ENCODE results near the gene TTC28. TPM values are rescaled to one million over a fixed set of nuclear protein-coding genes. Genes with fewer than 3 reads are reported as not detected.

Gene TTC28
- total and polyA plus RNA-seq, 10 of the 15 experiments (the other 5 are each of a cell fraction or from before 2014, with no cell fraction given), result 0.15 to 8.4 (median 1.4) TPM

- no peaks in the 10 kb centered on the region for H3K27me3 ChIP-seq (replicated peaks in 1 of 2; ENCODE audit: control insufficient read depth in 2 of 2, insufficient read depth in 2 of 2, low read length in 1 of 2)
- BruUV-seq (replicated peaks), result no TSS peak
- DNase-seq (ENCODE audit: low read depth, low spot score), result no peak
- H3K4me3 ChIP-seq, result no peak overlapping the region
- H3K27ac ChIP-seq (ENCODE audit: control insufficient read depth, insufficient read depth), result no peak overlapping the region
- no peak overlapping the region for H3K4me2 ChIP-seq (ENCODE audit: control insufficient read depth, insufficient read depth)
- H3K4me1 ChIP-seq (ENCODE audit: control insufficient read depth, insufficient read depth, low read length), result no peaks in the 10 kb centered on the region
- no peaks in the 10 kb centered on the region for H3K9me3 ChIP-seq (replicated peaks; ENCODE audit: control insufficient read depth, insufficient read depth, low read length)
- ChIA-PET RAD21 (ENCODE audit: unreplicated experiment) (no interaction called here), POLR2A (no interaction called here), CTCF (no interaction called here), SMC1A (ENCODE audit: uncharacterized antibody, unreplicated experiment) (no interaction called here)
- H3K36me3 ChIP-seq (ENCODE audit: control insufficient read depth in 2 of 2, insufficient read depth in 2 of 2, low read length in 1 of 2), result no peaks in the 10 kb centered on the region
- ATAC-seq, result no peak
- in situ Hi-C loops (cut with MboI), result no loop called here
- H4K20me1 ChIP-seq (ENCODE audit: control insufficient read depth, insufficient read depth), result no peaks in the 10 kb centered on the region
- H2AFZ ChIP-seq (ENCODE audit: control insufficient read depth, low read depth, low read length), result no peak overlapping the region
- no peak for TF ChIP-seq ZNF24 (IDR thresholded peaks at IDR 0.05)
- TF ChIP-seq, protein P1, sequence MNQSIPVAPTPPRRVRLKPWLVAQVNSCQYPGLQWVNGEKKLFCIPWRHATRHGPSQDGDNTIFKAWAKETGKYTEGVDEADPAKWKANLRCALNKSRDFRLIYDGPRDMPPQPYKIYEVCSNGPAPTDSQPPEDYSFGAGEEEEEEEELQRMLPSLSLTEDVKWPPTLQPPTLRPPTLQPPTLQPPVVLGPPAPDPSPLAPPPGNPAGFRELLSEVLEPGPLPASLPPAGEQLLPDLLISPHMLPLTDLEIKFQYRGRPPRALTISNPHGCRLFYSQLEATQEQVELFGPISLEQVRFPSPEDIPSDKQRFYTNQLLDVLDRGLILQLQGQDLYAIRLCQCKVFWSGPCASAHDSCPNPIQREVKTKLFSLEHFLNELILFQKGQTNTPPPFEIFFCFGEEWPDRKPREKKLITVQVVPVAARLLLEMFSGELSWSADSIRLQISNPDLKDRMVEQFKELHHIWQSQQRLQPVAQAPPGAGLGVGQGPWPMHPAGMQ (IDR thresholded peaks at IDR 0.05; ENCODE audit: borderline replicate concordance), result no peak
- TF ChIP-seq MEF2A (IDR thresholded peaks at IDR 0.05; ENCODE audit: insufficient read depth, low read depth, low read length), result no peak
- no peak for FAIRE-seq
- intact Hi-C loops (cut with micrococcal nuclease; ENCODE audit: unreplicated experiment), result no loop called here
- no peak overlapping the region for H3K9ac ChIP-seq (ENCODE audit: control insufficient read depth, insufficient read depth, low read length)
- H3K79me2 ChIP-seq (ENCODE audit: control insufficient read depth, insufficient read depth, low read length), result no peaks in the 10 kb centered on the region
Observed at GRCh38 chr22:28507896-28508295, 171.7 kb downstream of the TTC28 start.

- no peak for DNase-seq (ENCODE audit: low read depth, low spot score)
- H2AFZ ChIP-seq (ENCODE audit: control insufficient read depth, low read depth, low read length), result no peak overlapping the region
- H3K36me3 ChIP-seq (ENCODE audit: control insufficient read depth in 2 of 2, insufficient read depth in 2 of 2, low read length in 1 of 2), result no peaks in the 10 kb centered on the region
- no peak for FAIRE-seq
- WGBS (ENCODE audit: insufficient coverage, insufficient replicate concordance, low lambda C conversion rate, missing lambda C conversion rate), result 23% methylated on average over 9 of the region's 9 CpGs
- no peaks in the 10 kb centered on the region for H3K27me3 ChIP-seq (replicated peaks in 1 of 2; ENCODE audit: control insufficient read depth in 2 of 2, insufficient read depth in 2 of 2, low read length in 1 of 2)
- H3K27ac ChIP-seq (ENCODE audit: control insufficient read depth, insufficient read depth), result no peak overlapping the region
- no peak overlapping the region for H3K4me2 ChIP-seq (ENCODE audit: control insufficient read depth, insufficient read depth)
- POLR2A ChIA-PET, result no interaction called here
- in situ Hi-C loops (cut with MboI), result no loop called here
- no peaks in the 10 kb centered on the region for H3K4me1 ChIP-seq (ENCODE audit: control insufficient read depth, insufficient read depth, low read length)
- SMC1A ChIA-PET (ENCODE audit: uncharacterized antibody, unreplicated experiment), result no interaction called here
- H4K20me1 ChIP-seq (ENCODE audit: control insufficient read depth, insufficient read depth), result no peaks in the 10 kb centered on the region
- ATAC-seq, result no peak
- no peak overlapping the region for H3K4me3 ChIP-seq
- RAD21 ChIA-PET (ENCODE audit: unreplicated experiment), result no interaction called here
- H3K9ac ChIP-seq (ENCODE audit: control insufficient read depth, insufficient read depth, low read length), result no peak overlapping the region
- intact Hi-C loops (cut with micrococcal nuclease; ENCODE audit: unreplicated experiment), result no loop called here
- BruUV-seq (replicated peaks), result no TSS peak
- H3K9me3 ChIP-seq (replicated peaks; ENCODE audit: control insufficient read depth, insufficient read depth, low read length), result no peaks in the 10 kb centered on the region
- H3K79me2 ChIP-seq (ENCODE audit: control insufficient read depth, insufficient read depth, low read length), result no peaks in the 10 kb centered on the region
- CTCF ChIA-PET, result no interaction called here
- TF ChIP-seq TARDBP (IDR thresholded peaks at IDR 0.05; ENCODE audit: borderline replicate concordance) (no peak), LARP7 (IDR thresholded peaks at IDR 0.05) (no peak)
- TF ChIP-seq, protein P2, sequence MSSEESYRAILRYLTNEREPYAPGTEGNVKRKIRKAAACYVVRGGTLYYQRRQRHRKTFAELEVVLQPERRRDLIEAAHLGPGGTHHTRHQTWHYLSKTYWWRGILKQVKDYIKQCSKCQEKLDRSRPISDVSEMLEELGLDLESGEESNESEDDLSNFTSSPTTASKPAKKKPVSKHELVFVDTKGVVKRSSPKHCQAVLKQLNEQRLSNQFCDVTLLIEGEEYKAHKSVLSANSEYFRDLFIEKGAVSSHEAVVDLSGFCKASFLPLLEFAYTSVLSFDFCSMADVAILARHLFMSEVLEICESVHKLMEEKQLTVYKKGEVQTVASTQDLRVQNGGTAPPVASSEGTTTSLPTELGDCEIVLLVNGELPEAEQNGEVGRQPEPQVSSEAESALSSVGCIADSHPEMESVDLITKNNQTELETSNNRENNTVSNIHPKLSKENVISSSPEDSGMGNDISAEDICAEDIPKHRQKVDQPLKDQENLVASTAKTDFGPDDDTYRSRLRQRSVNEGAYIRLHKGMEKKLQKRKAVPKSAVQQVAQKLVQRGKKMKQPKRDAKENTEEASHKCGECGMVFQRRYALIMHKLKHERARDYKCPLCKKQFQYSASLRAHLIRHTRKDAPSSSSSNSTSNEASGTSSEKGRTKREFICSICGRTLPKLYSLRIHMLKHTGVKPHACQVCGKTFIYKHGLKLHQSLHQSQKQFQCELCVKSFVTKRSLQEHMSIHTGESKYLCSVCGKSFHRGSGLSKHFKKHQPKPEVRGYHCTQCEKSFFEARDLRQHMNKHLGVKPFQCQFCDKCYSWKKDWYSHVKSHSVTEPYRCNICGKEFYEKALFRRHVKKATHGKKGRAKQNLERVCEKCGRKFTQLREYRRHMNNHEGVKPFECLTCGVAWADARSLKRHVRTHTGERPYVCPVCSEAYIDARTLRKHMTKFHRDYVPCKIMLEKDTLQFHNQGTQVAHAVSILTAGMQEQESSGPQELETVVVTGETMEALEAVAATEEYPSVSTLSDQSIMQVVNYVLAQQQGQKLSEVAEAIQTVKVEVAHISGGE (CRISPR knock-in tag; IDR thresholded peaks at IDR 0.05), result no peak
- TF ChIP-seq, protein P3, sequence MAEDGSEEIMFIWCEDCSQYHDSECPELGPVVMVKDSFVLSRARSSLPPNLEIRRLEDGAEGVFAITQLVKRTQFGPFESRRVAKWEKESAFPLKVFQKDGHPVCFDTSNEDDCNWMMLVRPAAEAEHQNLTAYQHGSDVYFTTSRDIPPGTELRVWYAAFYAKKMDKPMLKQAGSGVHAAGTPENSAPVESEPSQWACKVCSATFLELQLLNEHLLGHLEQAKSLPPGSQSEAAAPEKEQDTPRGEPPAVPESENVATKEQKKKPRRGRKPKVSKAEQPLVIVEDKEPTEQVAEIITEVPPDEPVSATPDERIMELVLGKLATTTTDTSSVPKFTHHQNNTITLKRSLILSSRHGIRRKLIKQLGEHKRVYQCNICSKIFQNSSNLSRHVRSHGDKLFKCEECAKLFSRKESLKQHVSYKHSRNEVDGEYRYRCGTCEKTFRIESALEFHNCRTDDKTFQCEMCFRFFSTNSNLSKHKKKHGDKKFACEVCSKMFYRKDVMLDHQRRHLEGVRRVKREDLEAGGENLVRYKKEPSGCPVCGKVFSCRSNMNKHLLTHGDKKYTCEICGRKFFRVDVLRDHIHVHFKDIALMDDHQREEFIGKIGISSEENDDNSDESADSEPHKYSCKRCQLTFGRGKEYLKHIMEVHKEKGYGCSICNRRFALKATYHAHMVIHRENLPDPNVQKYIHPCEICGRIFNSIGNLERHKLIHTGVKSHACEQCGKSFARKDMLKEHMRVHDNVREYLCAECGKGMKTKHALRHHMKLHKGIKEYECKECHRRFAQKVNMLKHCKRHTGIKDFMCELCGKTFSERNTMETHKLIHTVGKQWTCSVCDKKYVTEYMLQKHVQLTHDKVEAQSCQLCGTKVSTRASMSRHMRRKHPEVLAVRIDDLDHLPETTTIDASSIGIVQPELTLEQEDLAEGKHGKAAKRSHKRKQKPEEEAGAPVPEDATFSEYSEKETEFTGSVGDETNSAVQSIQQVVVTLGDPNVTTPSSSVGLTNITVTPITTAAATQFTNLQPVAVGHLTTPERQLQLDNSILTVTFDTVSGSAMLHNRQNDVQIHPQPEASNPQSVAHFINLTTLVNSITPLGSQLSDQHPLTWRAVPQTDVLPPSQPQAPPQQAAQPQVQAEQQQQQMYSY (CRISPR knock-in tag; IDR thresholded peaks at IDR 0.05), result no peak
Observed at GRCh38 chr22:28506150-28506535, 173.5 kb downstream of the TTC28 start.

Measured in GM12878 (cell line).